Fibroblast of pulmonary artery (primary cell): Measurements from ENCODE around the gene PBX2.

Source experiments
- DNase-seq: peaks from one replicate; pipeline ENCODE4 v3.0.0-alpha.2; 2010; ENCODE audit warnings: low read depth
- H3K4me3 ChIP-seq: replicated peaks from 2 replicates; pipeline ENCODE4 v1.5.1; 2011; ENCODE audit warnings: low read depth, mild to moderate bottlenecking, control low read depth, low read length, moderate library complexity
- CTCF ChIP-seq: IDR thresholded peaks from 2 replicates; pipeline ENCODE4 v1.5.1; 2011; ENCODE audit warnings: mild to moderate bottlenecking, control low read depth, low read length, inconsistent platforms; ENCODE audit errors: missing control alignments

Gene PBX2

GRCh38 chr6:32222333-32223230, 32.6 kb upstream of the PBX2 start:
- TF ChIP-seq CTCF: no peak
- no peak for DNase-seq
- no peak overlapping the region for H3K4me3 ChIP-seq

GRCh38 chr6:32220021-32220420, 30.0 kb upstream of the PBX2 start:
- no peak for TF ChIP-seq CTCF
- H3K4me3 ChIP-seq: no peak overlapping the region
- DNase-seq: no peak

DNA sequence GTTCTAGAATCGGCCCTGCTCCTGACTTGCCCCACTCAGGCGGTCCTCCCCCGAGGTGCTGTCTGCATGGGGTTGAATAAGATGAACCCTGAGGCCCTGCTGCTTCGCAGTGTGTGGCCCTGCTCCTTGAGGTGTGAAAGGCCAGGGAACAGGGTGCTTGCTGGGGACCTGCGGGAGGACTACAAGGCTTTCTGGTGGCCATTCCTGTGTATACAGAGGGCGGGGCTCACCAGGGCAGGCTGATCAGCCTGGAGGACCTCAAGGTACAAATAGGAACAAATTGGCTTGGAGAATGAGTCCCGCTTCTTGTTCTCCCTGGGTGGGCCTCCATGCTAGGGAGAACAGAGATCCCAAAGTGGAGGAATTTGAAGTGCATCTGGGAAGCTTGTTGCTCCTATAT, 28.2 kb upstream of the PBX2 start:
- H3K4me3 ChIP-seq: no peak overlapping the region
- no peak for TF ChIP-seq CTCF

DNA sequence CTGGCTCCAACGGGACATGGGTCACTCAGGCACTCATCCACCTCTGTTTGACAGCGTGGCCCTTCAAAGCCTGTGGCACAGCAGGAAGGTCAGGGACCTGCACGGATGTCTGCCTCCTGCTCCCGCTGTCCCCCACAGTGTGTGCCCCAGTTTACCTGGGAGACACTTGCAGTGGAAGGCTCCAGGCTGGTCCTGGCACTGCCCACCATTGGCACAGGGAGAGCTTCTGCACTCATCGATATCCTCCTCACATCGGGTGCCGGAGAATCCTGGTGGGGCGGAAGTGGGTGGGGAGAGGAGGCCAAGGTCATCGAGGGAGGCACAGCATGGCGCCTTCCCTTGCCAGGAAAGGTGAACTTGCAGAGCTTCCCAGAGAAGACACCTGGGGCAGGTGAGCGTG, 27.0 kb upstream of the PBX2 start:
- no peak overlapping the region for H3K4me3 ChIP-seq
- no peak for DNase-seq
- TF ChIP-seq CTCF: no peak

More for the DNA sequence above, 28.2 kb upstream of the PBX2 start:
- no peak for DNase-seq

DNA sequence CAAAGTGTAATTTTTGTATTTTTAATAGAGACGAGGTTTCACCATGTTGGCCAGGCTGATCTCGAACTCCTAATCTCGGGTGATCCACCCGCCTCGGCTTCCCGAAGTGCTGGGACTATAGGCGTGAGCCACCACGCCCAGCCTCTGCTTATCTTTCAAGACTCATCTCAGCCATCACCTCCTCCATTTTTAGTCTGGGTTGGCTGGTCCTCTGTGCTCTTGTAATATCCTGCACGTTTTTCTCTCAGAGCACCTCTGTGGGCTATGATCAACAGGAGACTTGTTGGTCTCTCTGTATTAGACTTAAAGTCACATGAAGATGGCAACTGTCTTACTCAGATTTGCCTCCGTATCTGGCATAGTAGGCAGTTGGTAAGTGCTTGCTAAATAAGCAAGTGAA, 26.3 kb upstream of the PBX2 start:
- DNase-seq: no peak
- no peak for TF ChIP-seq CTCF
- H3K4me3 ChIP-seq: no peak overlapping the region

DNA sequence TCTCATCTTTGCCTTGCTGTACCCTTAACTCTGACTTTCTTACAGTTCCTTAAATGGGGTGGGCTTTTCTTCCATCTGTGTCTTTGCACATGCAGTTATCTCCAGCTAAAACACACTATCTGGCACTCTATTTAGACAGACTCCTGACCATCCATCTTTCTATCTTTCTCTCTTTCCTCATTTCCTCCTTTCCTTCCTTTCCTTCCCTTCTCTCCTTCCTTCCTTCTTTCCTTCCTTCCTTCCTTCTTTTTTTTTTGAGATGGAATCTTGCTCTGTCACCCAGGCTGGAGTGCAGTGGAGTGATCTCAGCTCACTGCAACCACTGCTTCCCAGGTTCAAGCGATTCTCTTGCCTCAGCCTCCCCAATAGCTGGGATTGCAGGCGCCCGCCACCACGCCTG, 25.6 kb upstream of the PBX2 start:
- TF ChIP-seq CTCF: no peak
- H3K4me3 ChIP-seq: no peak overlapping the region
- DNase-seq: no peak

GRCh38 chr6:32214126-32214525, 24.1 kb upstream of the PBX2 start:
- no peak for TF ChIP-seq CTCF
- DNase-seq: no peak
- H3K4me3 ChIP-seq: no peak overlapping the region
